GM23338 (cell line): ENCODE measurements around the gene SIAE.

Experiments
- CREB1 ChIP-seq: fragments of 250-450 bp; sonication (Bioruptor Pico); IDR thresholded peaks from 2 replicates; pipeline ENCODE4 v1.5.0; 2020; ENCODE audit warnings: low read depth, mild to moderate bottlenecking, moderate library complexity
- EZH2 ChIP-seq: fragments of 200-600 bp; sonication (generic); IDR thresholded peaks from one replicate; pipeline ENCODE4 v1.8.0; 2017; ENCODE audit warnings: antibody characterized with exemption, mild to moderate bottlenecking, low read depth; ENCODE audit not compliant: unreplicated experiment
- NANOG ChIP-seq: IDR thresholded peaks from 2 replicates; pipeline ENCODE4 v1.6.1; 2016; ENCODE audit warnings: antibody characterized with exemption, borderline replicate concordance
- POLR2AphosphoS5 ChIP-seq: IDR thresholded peaks from 2 replicates; pipeline ENCODE4 v1.6.1; 2016; ENCODE audit warnings: antibody characterized with exemption, low read depth
- ZNF114 ChIP-seq: fragments of 250-450 bp; sonication (Bioruptor Pico); IDR thresholded peaks from 2 replicates; pipeline ENCODE4 v1.5.0; 2020; ENCODE audit warnings: mild to moderate bottlenecking, moderate library complexity
- TF ChIP-seq, protein P1 (sequence below), 2 experiments: fragments of 200-600 bp in 1 of 2; sonication (generic) in 1 of 2; conservative IDR thresholded peaks; 2 replicates each; pipeline versions ENCODE4 v1.5.1 to v1.6.1; 2016 to 2017; ENCODE audit warnings: antibody characterized with exemption in 2 of 2, low read depth in 2 of 2, mild to moderate bottlenecking in 2 of 2, moderate library complexity in 1 of 2
- TF ChIP-seq, protein P2 (sequence below): IDR thresholded peaks from one replicate; pipeline ENCODE4 v1.6.1; 2018; ENCODE audit warnings: antibody characterized with exemption; ENCODE audit not compliant: unreplicated experiment
- TF ChIP-seq, protein P3 (sequence below): IDR thresholded peaks from 2 replicates; pipeline ENCODE4 v1.6.1; 2016; ENCODE audit warnings: antibody characterized with exemption

DNA sequence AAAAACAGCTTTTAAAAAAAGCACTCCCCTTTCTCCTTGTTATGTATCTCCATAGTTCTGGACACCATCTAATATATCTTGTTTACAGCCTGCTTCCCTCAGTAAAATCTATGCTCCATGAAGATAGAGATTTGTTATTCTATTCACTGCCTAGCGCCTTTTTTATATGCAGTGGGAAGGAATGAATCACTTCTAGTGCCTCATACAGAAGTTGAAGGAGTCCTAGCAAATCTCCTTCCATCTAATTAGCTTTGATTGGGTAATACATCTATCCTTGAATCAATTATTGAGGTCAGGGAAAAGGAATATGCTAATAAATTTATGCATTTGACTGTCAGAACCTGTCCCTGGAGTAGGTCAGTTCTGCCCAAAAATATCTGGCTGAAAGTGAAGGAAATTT, 26.0 kb upstream of the SIAE start:
- TF ChIP-seq, protein P1, sequence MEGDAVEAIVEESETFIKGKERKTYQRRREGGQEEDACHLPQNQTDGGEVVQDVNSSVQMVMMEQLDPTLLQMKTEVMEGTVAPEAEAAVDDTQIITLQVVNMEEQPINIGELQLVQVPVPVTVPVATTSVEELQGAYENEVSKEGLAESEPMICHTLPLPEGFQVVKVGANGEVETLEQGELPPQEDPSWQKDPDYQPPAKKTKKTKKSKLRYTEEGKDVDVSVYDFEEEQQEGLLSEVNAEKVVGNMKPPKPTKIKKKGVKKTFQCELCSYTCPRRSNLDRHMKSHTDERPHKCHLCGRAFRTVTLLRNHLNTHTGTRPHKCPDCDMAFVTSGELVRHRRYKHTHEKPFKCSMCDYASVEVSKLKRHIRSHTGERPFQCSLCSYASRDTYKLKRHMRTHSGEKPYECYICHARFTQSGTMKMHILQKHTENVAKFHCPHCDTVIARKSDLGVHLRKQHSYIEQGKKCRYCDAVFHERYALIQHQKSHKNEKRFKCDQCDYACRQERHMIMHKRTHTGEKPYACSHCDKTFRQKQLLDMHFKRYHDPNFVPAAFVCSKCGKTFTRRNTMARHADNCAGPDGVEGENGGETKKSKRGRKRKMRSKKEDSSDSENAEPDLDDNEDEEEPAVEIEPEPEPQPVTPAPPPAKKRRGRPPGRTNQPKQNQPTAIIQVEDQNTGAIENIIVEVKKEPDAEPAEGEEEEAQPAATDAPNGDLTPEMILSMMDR (conservative IDR thresholded peaks at IDR 0.05; ENCODE audit: low read depth in 2 of 2) = no peak
- TF ChIP-seq POLR2AphosphoS5 = no peak
- TF ChIP-seq, protein P2, sequence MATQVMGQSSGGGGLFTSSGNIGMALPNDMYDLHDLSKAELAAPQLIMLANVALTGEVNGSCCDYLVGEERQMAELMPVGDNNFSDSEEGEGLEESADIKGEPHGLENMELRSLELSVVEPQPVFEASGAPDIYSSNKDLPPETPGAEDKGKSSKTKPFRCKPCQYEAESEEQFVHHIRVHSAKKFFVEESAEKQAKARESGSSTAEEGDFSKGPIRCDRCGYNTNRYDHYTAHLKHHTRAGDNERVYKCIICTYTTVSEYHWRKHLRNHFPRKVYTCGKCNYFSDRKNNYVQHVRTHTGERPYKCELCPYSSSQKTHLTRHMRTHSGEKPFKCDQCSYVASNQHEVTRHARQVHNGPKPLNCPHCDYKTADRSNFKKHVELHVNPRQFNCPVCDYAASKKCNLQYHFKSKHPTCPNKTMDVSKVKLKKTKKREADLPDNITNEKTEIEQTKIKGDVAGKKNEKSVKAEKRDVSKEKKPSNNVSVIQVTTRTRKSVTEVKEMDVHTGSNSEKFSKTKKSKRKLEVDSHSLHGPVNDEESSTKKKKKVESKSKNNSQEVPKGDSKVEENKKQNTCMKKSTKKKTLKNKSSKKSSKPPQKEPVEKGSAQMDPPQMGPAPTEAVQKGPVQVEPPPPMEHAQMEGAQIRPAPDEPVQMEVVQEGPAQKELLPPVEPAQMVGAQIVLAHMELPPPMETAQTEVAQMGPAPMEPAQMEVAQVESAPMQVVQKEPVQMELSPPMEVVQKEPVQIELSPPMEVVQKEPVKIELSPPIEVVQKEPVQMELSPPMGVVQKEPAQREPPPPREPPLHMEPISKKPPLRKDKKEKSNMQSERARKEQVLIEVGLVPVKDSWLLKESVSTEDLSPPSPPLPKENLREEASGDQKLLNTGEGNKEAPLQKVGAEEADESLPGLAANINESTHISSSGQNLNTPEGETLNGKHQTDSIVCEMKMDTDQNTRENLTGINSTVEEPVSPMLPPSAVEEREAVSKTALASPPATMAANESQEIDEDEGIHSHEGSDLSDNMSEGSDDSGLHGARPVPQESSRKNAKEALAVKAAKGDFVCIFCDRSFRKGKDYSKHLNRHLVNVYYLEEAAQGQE = no peak
- TF ChIP-seq NANOG = no peak
- TF ChIP-seq EZH2 = no peak
- TF ChIP-seq ZNF114 = no peak
- TF ChIP-seq CREB1 (CRISPR knock-in tag) = no peak
- TF ChIP-seq, protein P3, sequence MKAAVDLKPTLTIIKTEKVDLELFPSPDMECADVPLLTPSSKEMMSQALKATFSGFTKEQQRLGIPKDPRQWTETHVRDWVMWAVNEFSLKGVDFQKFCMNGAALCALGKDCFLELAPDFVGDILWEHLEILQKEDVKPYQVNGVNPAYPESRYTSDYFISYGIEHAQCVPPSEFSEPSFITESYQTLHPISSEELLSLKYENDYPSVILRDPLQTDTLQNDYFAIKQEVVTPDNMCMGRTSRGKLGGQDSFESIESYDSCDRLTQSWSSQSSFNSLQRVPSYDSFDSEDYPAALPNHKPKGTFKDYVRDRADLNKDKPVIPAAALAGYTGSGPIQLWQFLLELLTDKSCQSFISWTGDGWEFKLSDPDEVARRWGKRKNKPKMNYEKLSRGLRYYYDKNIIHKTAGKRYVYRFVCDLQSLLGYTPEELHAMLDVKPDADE = no peak
